22Rv1 (cell line): ENCODE measurements around the gene UBXN11.

Experiments
- ZFX ChIP-seq: fragments of 450-650 bp; IDR thresholded peaks from 2 replicates; pipeline ENCODE4 v1.6.1; 2017; ENCODE audit warnings: antibody characterized with exemption, borderline replicate concordance
- TF ChIP-seq, protein P1 (sequence below): fragments of 450-650 bp; IDR thresholded peaks from 2 replicates; pipeline ENCODE4 v1.5.1; 2017; ENCODE audit warnings: mild to moderate bottlenecking

DNA sequence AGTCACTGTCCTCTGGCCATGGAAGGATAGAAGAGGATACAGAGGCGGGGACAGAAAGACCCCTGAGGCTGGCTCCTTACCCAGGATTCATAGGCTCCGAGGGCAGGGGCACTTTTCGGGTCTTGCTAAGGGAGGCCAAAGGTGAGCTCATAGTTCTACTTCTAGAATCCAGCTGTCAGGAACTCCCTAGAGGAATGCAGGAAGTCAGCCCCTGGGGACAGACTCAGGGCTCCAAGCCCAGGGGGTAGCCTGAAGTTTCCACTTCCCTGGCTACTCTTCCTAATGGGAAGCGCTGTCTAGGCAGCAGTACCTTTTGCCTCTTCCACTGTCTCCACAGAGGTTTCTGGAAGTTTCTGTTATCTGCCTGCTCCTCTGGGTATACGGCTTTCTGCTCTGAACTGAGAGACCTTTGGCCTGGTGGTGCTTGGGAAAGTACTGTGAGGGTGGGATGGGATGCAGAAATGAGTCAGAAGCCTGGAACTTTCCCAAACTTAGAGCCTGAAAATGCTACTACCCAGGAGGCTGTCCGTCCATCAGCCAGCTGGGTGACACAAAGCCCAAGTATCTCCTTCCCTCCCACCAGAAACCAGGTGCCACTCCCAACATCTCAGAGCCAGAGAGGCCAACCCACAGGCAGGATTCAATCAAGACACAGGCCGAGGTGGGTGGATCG, 3.6 kb downstream of the UBXN11 start:
- TF ChIP-seq, protein P1, sequence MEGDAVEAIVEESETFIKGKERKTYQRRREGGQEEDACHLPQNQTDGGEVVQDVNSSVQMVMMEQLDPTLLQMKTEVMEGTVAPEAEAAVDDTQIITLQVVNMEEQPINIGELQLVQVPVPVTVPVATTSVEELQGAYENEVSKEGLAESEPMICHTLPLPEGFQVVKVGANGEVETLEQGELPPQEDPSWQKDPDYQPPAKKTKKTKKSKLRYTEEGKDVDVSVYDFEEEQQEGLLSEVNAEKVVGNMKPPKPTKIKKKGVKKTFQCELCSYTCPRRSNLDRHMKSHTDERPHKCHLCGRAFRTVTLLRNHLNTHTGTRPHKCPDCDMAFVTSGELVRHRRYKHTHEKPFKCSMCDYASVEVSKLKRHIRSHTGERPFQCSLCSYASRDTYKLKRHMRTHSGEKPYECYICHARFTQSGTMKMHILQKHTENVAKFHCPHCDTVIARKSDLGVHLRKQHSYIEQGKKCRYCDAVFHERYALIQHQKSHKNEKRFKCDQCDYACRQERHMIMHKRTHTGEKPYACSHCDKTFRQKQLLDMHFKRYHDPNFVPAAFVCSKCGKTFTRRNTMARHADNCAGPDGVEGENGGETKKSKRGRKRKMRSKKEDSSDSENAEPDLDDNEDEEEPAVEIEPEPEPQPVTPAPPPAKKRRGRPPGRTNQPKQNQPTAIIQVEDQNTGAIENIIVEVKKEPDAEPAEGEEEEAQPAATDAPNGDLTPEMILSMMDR, result no peak
- TF ChIP-seq ZFX, result no peak
